Measurements from ENCODE around the gene TNFRSF8.
A peak's percentile ranks its signal among the peaks of the same experiment; 100 is the strongest.

TNFRSF8 gene

GRCh38 chr1:12135612-12136011, 72.5 kb downstream of the TNFRSF8 start:
- no peaks in the 10 kb centered on the region for H3K27me3 ChIP-seq
- no peaks in the 10 kb centered on the region for H3K9me3 ChIP-seq
- no peak overlapping the region for H3K4me3 ChIP-seq (ENCODE audit: low read depth in 1 of 2, low read length in 1 of 2)
- H3K36me3 ChIP-seq, result no peaks in the 10 kb centered on the region
- TF ChIP-seq, protein P1, sequence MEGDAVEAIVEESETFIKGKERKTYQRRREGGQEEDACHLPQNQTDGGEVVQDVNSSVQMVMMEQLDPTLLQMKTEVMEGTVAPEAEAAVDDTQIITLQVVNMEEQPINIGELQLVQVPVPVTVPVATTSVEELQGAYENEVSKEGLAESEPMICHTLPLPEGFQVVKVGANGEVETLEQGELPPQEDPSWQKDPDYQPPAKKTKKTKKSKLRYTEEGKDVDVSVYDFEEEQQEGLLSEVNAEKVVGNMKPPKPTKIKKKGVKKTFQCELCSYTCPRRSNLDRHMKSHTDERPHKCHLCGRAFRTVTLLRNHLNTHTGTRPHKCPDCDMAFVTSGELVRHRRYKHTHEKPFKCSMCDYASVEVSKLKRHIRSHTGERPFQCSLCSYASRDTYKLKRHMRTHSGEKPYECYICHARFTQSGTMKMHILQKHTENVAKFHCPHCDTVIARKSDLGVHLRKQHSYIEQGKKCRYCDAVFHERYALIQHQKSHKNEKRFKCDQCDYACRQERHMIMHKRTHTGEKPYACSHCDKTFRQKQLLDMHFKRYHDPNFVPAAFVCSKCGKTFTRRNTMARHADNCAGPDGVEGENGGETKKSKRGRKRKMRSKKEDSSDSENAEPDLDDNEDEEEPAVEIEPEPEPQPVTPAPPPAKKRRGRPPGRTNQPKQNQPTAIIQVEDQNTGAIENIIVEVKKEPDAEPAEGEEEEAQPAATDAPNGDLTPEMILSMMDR (IDR thresholded peaks at IDR 0.05), result no peak
- H3K4me1 ChIP-seq (ENCODE audit: control insufficient read depth in 1 of 2, insufficient read depth in 1 of 2, low read depth in 1 of 2, low read length in 1 of 2), result peaks cover 27 to 34% of the 10 kb centered on the region in 2 experiments
- no peak overlapping the region for H3K27ac ChIP-seq

DNA sequence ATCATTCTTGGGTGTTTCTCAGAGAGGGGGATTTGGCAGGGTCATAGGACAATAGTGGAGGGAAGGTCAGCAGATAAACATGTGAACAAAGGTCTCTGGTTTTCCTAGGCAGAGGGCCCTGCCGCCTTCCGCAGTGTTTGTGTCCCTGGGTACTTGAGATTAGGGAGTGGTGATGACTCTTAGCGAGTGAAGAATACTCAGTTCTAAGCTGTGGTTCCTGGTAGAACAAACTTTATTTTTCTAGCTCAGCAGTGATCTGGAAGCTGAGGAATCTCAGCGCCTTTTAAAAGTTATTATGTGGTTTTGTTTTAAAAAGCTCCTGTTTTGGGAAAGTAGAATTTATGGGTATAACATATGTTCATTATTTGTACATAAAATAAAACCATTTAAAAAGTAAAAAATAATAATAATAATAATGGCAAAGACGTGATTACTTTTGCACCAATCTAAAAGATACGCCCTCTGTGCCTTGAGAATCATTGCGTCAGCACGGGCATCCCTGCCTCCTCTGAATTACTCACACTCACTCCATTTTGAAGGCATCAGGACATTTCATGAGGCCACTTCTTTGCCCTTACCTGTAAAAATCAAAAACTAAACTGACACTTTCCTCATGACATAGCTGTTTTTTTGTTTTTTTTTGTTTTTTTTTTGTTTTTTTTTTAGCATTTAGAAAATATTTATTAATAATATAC, 74.0 kb downstream of the TNFRSF8 start:
- Histone ChIP-seq H3K4me1 (ENCODE audit: control insufficient read depth in 1 of 2, insufficient read depth in 1 of 2, low read depth in 1 of 2, low read length in 1 of 2) (peaks cover 40 to 42% of the 10 kb centered on the region in 2 experiments), H3K27me3 (no peaks in the 10 kb centered on the region), H3K27ac (no peak overlapping the region), H3K36me3 (no peaks in the 10 kb centered on the region), H3K9me3 (no peaks in the 10 kb centered on the region), H3K4me3 (ENCODE audit: low read depth in 1 of 2, low read length in 1 of 2) (no peak overlapping the region)
- TF ChIP-seq, protein P1 (IDR thresholded peaks at IDR 0.05), result no peak

DNA sequence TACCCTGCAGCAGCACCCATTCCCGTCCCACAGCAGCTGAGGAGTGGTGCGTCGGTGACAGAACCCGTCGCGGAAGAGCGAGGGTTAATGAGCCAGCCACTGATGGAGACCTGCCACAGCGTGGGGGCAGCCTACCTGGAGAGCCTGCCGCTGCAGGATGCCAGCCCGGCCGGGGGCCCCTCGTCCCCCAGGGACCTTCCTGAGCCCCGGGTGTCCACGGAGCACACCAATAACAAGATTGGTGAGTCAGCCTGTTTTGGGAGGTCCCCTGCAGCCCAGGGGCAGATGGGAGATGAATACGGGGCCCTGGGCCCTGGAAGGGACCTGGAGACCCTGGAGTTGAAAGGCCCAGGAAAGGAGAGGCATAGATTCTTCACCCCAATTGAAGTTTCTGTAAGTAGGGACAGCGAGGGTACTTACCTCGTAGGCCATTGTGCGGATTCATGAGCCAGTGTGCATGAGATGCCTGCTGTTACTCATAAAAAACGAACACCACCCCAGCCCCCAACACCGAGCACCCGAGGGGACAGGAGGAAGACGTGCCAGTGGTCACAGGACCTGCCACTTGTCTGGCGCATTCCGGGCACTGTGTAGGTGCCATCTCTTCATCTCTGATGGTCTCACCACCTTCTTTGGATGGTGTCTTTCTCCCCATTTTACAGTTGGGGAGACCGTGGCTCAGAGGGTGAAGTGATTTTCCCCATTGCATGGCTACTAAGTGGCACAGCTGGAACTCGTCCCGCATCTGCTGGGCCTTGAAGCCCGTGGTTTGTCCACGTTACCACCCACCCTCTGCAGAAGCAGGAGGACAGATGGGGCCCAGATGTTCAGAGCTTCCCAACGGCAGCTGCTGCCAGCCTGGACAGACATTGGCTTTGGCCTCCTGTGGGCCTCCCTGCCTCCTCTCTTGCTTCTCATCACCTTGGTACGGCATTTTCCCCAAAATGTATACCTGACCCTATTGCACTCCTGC, 75.4 kb downstream of the TNFRSF8 start:
- Histone ChIP-seq H3K4me3 (ENCODE audit: low read depth in 1 of 2, low read length in 1 of 2) (no peak overlapping the region), H3K4me1 (ENCODE audit: control insufficient read depth in 1 of 2, insufficient read depth in 1 of 2, low read depth in 1 of 2, low read length in 1 of 2) (peaks cover 40 to 42% of the 10 kb centered on the region in 2 experiments), H3K36me3 (no peaks in the 10 kb centered on the region), H3K27me3 (no peaks in the 10 kb centered on the region), H3K9me3 (no peaks in the 10 kb centered on the region), H3K27ac (peak overlapping the region; percentile 20)
- TF ChIP-seq, protein P1 (IDR thresholded peaks at IDR 0.05), result no peak

GRCh38 chr1:12140016-12140415, 76.9 kb downstream of the TNFRSF8 start:
- TF ChIP-seq, protein P1 (IDR thresholded peaks at IDR 0.05), result no peak
- Histone ChIP-seq H3K4me3 (ENCODE audit: low read depth in 1 of 2, low read length in 1 of 2) (no peak overlapping the region), H3K4me1 (ENCODE audit: control insufficient read depth in 1 of 2, insufficient read depth in 1 of 2, low read depth in 1 of 2, low read length in 1 of 2) (peaks cover 54% of the 10 kb centered on the region in 2 experiments), H3K36me3 (no peaks in the 10 kb centered on the region), H3K27ac (peak overlapping the region; percentile 100), H3K9me3 (no peaks in the 10 kb centered on the region), H3K27me3 (no peaks in the 10 kb centered on the region)

GRCh38 chr1:12140515-12141162, 77.5 kb downstream of the TNFRSF8 start:
- no peak overlapping the region for H3K4me3 ChIP-seq (ENCODE audit: low read depth in 1 of 2, low read length in 1 of 2)
- H3K27ac ChIP-seq, result peak overlapping the region; percentile 100
- H3K9me3 ChIP-seq, result no peaks in the 10 kb centered on the region
- TF ChIP-seq, protein P1 (IDR thresholded peaks at IDR 0.05), result no peak
- H3K4me1 ChIP-seq (ENCODE audit: control insufficient read depth in 1 of 2, insufficient read depth in 1 of 2, low read depth in 1 of 2, low read length in 1 of 2), result peaks cover 60% of the 10 kb centered on the region in 2 experiments
- no peaks in the 10 kb centered on the region for H3K36me3 ChIP-seq
- no peaks in the 10 kb centered on the region for H3K27me3 ChIP-seq
